Measurements from ENCODE around the gene LMAN2.

The LMAN2 gene

GRCh38 chr5:177301503-177302165, 49.8 kb downstream of the LMAN2 start:
- peaks cover 24% of the 10 kb centered on the region for H3K79me2 ChIP-seq (ENCODE audit: insufficient read depth, low read depth)
- no peak overlapping the region for H3K9ac ChIP-seq
- H3K27me3 ChIP-seq (ENCODE audit: insufficient read depth, low read depth), result no peaks in the 10 kb centered on the region
- peak overlapping the region; percentile 46; the same call in 1 of the 2 replicates for H3K4me2 ChIP-seq
- no peak overlapping the region for H2AFZ ChIP-seq (ENCODE audit: low read depth)
- H4K20me1 ChIP-seq (ENCODE audit: insufficient read depth), result no peaks in the 10 kb centered on the region
- no peaks in the 10 kb centered on the region for H3K36me3 ChIP-seq (ENCODE audit: insufficient read depth)
- peaks cover 42% of the 10 kb centered on the region for H3K4me1 ChIP-seq (ENCODE audit: low read depth, poor library complexity, severe bottlenecking)
- TF ChIP-seq CTCF (conservative IDR thresholded peaks at IDR 0.05; ENCODE audit: low read depth, low read length), result no peak
- peak overlapping the region; percentile 12; the same call in 1 of the 2 replicates for H3K27ac ChIP-seq
- H3K4me3 ChIP-seq (IDR thresholded peaks at IDR 0.05; ENCODE audit: insufficient read depth, low read depth, low read length), result no peak overlapping the region

DNA sequence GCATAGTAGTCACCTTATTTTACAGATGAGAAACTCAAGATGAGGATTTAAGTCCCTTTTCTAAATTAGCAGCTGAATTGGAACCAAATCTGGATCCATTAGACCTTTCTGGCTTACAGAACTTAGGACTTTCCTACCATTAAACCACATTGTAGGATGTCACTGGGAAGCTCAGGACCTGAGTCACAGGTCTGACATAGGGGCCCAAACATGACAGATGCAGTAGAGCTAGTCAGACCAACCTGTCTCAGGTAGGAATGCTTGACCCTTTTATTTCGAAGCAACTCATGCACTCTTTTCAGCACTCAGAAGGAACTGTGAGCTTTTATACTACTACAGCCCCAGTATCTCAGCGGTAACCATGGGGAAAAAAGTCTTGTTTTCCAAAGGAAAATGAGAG, 50.5 kb downstream of the LMAN2 start:
- Histone ChIP-seq H3K4me1 (ENCODE audit: low read depth, poor library complexity, severe bottlenecking) (peaks cover 42% of the 10 kb centered on the region), H4K20me1 (ENCODE audit: insufficient read depth) (no peaks in the 10 kb centered on the region), H2AFZ (ENCODE audit: low read depth) (no peak overlapping the region), H3K4me2 (peak overlapping the region; percentile 46), H3K9ac (no peak overlapping the region), H3K4me3 (IDR thresholded peaks at IDR 0.05; ENCODE audit: insufficient read depth, low read depth, low read length) (no peak overlapping the region), H3K36me3 (ENCODE audit: insufficient read depth) (no peaks in the 10 kb centered on the region), H3K27ac (peak overlapping the region; percentile 12; the same call in 1 of the 2 replicates), H3K27me3 (ENCODE audit: insufficient read depth, low read depth) (no peaks in the 10 kb centered on the region), H3K79me2 (ENCODE audit: insufficient read depth, low read depth) (peaks cover 21% of the 10 kb centered on the region)
- TF ChIP-seq CTCF (conservative IDR thresholded peaks at IDR 0.05; ENCODE audit: low read depth, low read length), result no peak

DNA sequence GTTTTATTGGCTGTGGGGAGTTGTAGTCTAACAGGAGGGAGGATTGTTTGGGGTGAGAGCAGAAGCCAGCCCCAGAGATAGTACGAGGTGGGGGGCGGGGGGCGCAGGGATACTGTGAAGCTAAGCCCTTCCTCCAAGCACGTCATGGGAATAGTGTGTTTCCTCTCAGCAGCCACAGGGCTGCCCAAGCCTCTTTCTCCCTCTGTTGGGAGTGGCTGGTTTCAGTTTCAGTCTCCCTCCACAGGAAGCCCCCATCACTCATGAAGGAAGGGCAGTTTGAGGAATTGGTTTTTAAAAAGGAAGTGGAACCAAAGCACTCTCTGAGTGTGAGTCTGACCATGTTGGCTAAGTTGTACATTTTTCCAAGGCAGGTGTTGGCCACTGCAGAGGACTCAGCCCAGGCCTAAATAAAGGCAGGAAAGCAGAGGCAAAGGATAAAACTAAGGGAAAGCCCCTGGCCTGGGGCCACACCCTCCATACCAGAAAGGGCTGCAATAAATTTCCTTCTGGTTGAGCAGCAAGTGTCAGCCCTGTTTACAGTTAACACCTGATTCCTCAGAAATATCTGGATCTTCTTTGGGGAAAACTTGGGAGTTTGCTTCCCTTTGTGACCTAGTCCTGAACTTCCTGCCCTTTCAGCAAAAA, 51.1 kb downstream of the LMAN2 start:
- Histone ChIP-seq H3K36me3 (ENCODE audit: insufficient read depth) (no peaks in the 10 kb centered on the region), H3K4me3 (IDR thresholded peaks at IDR 0.05; ENCODE audit: insufficient read depth, low read depth, low read length) (no peak overlapping the region), H3K79me2 (ENCODE audit: insufficient read depth, low read depth) (peaks cover 15% of the 10 kb centered on the region), H3K27me3 (ENCODE audit: insufficient read depth, low read depth) (no peaks in the 10 kb centered on the region), H2AFZ (ENCODE audit: low read depth) (no peak overlapping the region), H3K9ac (no peak overlapping the region), H3K4me2 (peak overlapping the region; percentile 46), H4K20me1 (ENCODE audit: insufficient read depth) (no peaks in the 10 kb centered on the region), H3K27ac (peak overlapping the region; percentile 12; the same call in 1 of the 2 replicates), H3K4me1 (ENCODE audit: low read depth, poor library complexity, severe bottlenecking) (peaks cover 36% of the 10 kb centered on the region)
- TF ChIP-seq CTCF (conservative IDR thresholded peaks at IDR 0.05; ENCODE audit: low read depth, low read length), result no peak

GRCh38 chr5:177299697-177300096, 51.8 kb downstream of the LMAN2 start:
- H3K36me3 ChIP-seq (ENCODE audit: insufficient read depth), result no peaks in the 10 kb centered on the region
- H3K27me3 ChIP-seq (ENCODE audit: insufficient read depth, low read depth), result no peaks in the 10 kb centered on the region
- H3K4me2 ChIP-seq, result no peak overlapping the region
- H3K27ac ChIP-seq, result no peak overlapping the region
- no peaks in the 10 kb centered on the region for H4K20me1 ChIP-seq (ENCODE audit: insufficient read depth)
- no peak overlapping the region for H3K4me3 ChIP-seq (IDR thresholded peaks at IDR 0.05; ENCODE audit: insufficient read depth, low read depth, low read length)
- peaks cover 31% of the 10 kb centered on the region for H3K4me1 ChIP-seq (ENCODE audit: low read depth, poor library complexity, severe bottlenecking)
- H3K9ac ChIP-seq, result no peak overlapping the region
- peaks cover 8% of the 10 kb centered on the region; the same call in 1 of the 2 replicates for H3K79me2 ChIP-seq (ENCODE audit: insufficient read depth, low read depth)
- H2AFZ ChIP-seq (ENCODE audit: low read depth), result no peak overlapping the region
- TF ChIP-seq CTCF (conservative IDR thresholded peaks at IDR 0.05; ENCODE audit: low read depth, low read length), result no peak

All from KMS-11 (cell line).